22Rv1 (cell line): ENCODE measurements around the gene GOLPH3.

Experiments used
- H3K27ac ChIP-seq: fragments of 450-650 bp; 2 replicates; pipeline ENCODE4 v1.5.1; 2017
- ZFX ChIP-seq: fragments of 450-650 bp; IDR thresholded peaks from 2 replicates; pipeline ENCODE4 v1.6.1; 2017; ENCODE audit warnings: antibody characterized with exemption, borderline replicate concordance
- TF ChIP-seq, protein P1 (sequence below): fragments of 450-650 bp; IDR thresholded peaks from 2 replicates; pipeline ENCODE4 v1.5.1; 2017; ENCODE audit warnings: mild to moderate bottlenecking

Gene GOLPH3

DNA sequence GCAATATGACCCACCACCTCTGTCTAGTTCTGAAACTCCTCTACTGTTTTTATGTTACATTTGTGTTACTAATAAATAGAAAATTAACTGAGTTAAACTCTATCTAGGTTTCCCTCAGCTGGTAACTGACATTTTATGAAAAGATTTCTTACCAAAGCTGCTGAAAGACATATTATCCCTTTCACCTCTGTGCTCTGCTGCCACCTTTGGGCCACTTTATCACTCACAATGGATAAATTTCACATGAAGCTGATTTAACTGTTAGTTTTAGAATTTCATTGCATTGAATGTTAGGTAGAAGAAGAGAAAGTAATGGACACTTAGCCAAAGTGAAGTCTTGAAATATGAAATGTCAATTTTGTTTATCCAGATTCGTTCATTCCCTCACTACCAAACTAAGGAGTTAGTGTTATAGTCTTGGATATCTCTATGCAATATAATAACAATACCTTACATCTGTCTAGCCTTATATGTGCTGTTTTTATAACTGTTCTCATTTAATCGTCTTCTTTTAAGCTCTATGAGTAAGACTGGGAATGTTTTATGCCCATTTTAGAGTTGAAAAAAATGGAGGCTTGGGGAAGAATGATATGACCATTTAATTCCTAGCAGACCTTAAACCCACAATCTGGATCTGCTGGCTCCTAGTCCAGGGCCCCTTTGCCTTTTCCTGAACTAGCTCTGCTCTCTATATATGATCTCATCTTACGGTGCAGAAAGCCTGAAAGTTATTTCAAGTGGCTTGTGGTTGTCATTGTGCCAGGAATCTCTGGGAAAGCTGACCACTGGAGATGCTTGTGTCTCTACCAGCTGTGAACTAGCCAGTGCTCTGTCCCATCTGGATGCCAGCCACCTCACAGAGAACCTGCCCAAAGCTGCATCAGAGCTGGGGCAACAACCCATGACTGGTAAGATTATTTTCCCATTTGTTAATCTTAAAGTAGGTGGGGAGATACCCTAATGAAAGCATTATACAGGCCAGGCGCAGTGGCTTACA lies 97.1 kb downstream of the GOLPH3 start:
- no peak overlapping the region for H3K27ac ChIP-seq
- TF ChIP-seq, protein P1, sequence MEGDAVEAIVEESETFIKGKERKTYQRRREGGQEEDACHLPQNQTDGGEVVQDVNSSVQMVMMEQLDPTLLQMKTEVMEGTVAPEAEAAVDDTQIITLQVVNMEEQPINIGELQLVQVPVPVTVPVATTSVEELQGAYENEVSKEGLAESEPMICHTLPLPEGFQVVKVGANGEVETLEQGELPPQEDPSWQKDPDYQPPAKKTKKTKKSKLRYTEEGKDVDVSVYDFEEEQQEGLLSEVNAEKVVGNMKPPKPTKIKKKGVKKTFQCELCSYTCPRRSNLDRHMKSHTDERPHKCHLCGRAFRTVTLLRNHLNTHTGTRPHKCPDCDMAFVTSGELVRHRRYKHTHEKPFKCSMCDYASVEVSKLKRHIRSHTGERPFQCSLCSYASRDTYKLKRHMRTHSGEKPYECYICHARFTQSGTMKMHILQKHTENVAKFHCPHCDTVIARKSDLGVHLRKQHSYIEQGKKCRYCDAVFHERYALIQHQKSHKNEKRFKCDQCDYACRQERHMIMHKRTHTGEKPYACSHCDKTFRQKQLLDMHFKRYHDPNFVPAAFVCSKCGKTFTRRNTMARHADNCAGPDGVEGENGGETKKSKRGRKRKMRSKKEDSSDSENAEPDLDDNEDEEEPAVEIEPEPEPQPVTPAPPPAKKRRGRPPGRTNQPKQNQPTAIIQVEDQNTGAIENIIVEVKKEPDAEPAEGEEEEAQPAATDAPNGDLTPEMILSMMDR = peak; percentile 91
- TF ChIP-seq ZFX = no peak
